ENCODE data around the gene RPA4. TPM values are rescaled to one million over a fixed set of nuclear protein-coding genes. Genes with fewer than 3 reads are reported as not detected.
"Not testable (repeated sequence)": the region's sequence is repeated elsewhere in the genome, so short reads cannot be mapped to it uniquely, and the experiment has no call there.

Gene RPA4
- total and polyA plus RNA-seq, 2 donors (not counting 1 experiment from before 2014, with no cell fraction given): 0.31 to 2.7 TPM

GRCh38 chrX:96843566-96843965, 40.1 kb upstream of the RPA4 start:
- no peaks in the 10 kb centered on the region for H3K9me3 ChIP-seq (ENCODE audit: control extremely low read depth in 1 of 3, control insufficient read depth in 2 of 3, insufficient read depth in 1 of 3, low read length in 2 of 3)
- CTCF ChIA-PET: no interaction called here
- no peak for ATAC-seq (ENCODE audit: low read depth)
- H3K4me1 Mint-ChIP-seq: no peaks in the 10 kb centered on the region
- H4K20me1 ChIP-seq (ENCODE audit: control insufficient read depth, insufficient read depth, low read length, poor library complexity, severe bottlenecking): no peaks in the 10 kb centered on the region
- H3K4me1 ChIP-seq (ENCODE audit: control insufficient read depth in 2 of 2, insufficient read depth in 2 of 2, low read length in 2 of 2): no peaks in the 10 kb centered on the region
- H3K27ac Mint-ChIP-seq: no peak overlapping the region
- POLR2A ChIA-PET: no interaction called here
- H3K9ac ChIP-seq (ENCODE audit: low read length): no peak overlapping the region
- no CpG with 5 or more reads among the region's 5 CpGs for WGBS (ENCODE audit: insufficient coverage)
- H3K4me2 ChIP-seq (replicated peaks; ENCODE audit: low read depth, low read length, poor library complexity, severe bottlenecking): no peak overlapping the region
- no peak overlapping the region for H2AFZ ChIP-seq (ENCODE audit: insufficient read depth, low read depth, low read length, poor library complexity, severe bottlenecking)
- H3K4me3 ChIP-seq (ENCODE audit: control extremely low read depth in 1 of 5, extremely low read depth in 1 of 5, insufficient read depth in 1 of 5, low read depth in 2 of 5, low read length in 4 of 5): no peak overlapping the region
- peaks cover 3% of the 10 kb centered on the region for H3K79me2 ChIP-seq (ENCODE audit: control insufficient read depth, insufficient read depth, low read length)
- no peaks in the 10 kb centered on the region for H3K27me3 ChIP-seq (replicated peaks in 1 of 4; ENCODE audit: control extremely low read depth in 1 of 4, control insufficient read depth in 3 of 4, insufficient read depth in 4 of 4, low read length in 3 of 4)
- no peaks in the 10 kb centered on the region for H3K27me3 Mint-ChIP-seq
- H3K27ac ChIP-seq (ENCODE audit: low read length in 2 of 2): no peak overlapping the region
- no peaks in the 10 kb centered on the region for H3K36me3 ChIP-seq (replicated peaks in 1 of 2; ENCODE audit: control extremely low read depth in 1 of 2, control insufficient read depth in 1 of 2, extremely low read depth in 1 of 2, insufficient read depth in 2 of 2, low read length in 1 of 2)
- no peak for DNase-seq
- H3K9me3 Mint-ChIP-seq (ENCODE audit: insufficient read depth): no peaks in the 10 kb centered on the region
- no peak overlapping the region for H3K4me3 Mint-ChIP-seq
- intact Hi-C loops (cut with micrococcal nuclease): no loop called here
- TF ChIP-seq CTCF (IDR thresholded peaks at IDR 0.05): no peak
- TF ChIP-seq EZH2 (IDR thresholded peaks at IDR 0.05; ENCODE audit: borderline replicate concordance, insufficient read depth, low read depth, low read length, poor library complexity, severe bottlenecking): no peak

GRCh38 chrX:96846841-96847240, 36.9 kb upstream of the RPA4 start:
- DNase-seq (no peak), ATAC-seq (ENCODE audit: low read depth) (no peak)
- Histone ChIP-seq H3K9ac (ENCODE audit: low read length) (no peak overlapping the region), H3K9me3 (ENCODE audit: control extremely low read depth in 1 of 3, control insufficient read depth in 2 of 3, insufficient read depth in 1 of 3, low read length in 2 of 3) (no peaks in the 10 kb centered on the region), H3K27ac (ENCODE audit: low read length in 2 of 2) (no peak overlapping the region), H3K4me3 (ENCODE audit: control extremely low read depth in 1 of 5, extremely low read depth in 1 of 5, insufficient read depth in 1 of 5, low read depth in 2 of 5, low read length in 4 of 5) (no peak overlapping the region), H3K4me1 (ENCODE audit: control insufficient read depth in 2 of 2, insufficient read depth in 2 of 2, low read length in 2 of 2) (no peaks in the 10 kb centered on the region), H4K20me1 (ENCODE audit: control insufficient read depth, insufficient read depth, low read length, poor library complexity, severe bottlenecking) (no peaks in the 10 kb centered on the region), H3K4me2 (replicated peaks; ENCODE audit: low read depth, low read length, poor library complexity, severe bottlenecking) (no peak overlapping the region), H3K27me3 (replicated peaks in 1 of 4; ENCODE audit: control extremely low read depth in 1 of 4, control insufficient read depth in 3 of 4, insufficient read depth in 4 of 4, low read length in 3 of 4) (no peaks in the 10 kb centered on the region), H2AFZ (ENCODE audit: insufficient read depth, low read depth, low read length, poor library complexity, severe bottlenecking) (no peak overlapping the region), H3K79me2 (ENCODE audit: control insufficient read depth, insufficient read depth, low read length) (no peaks in the 10 kb centered on the region), H3K36me3 (replicated peaks in 1 of 2; ENCODE audit: control extremely low read depth in 1 of 2, control insufficient read depth in 1 of 2, extremely low read depth in 1 of 2, insufficient read depth in 2 of 2, low read length in 1 of 2) (no peaks in the 10 kb centered on the region)
- H3K4me1 Mint-ChIP-seq: no peaks in the 10 kb centered on the region
- TF ChIP-seq EZH2 (IDR thresholded peaks at IDR 0.05; ENCODE audit: borderline replicate concordance, insufficient read depth, low read depth, low read length, poor library complexity, severe bottlenecking) (no peak), CTCF (IDR thresholded peaks at IDR 0.05) (no peak)
- H3K27ac Mint-ChIP-seq: no peak overlapping the region
- no CpG with 5 or more reads among the region's 1 CpG for WGBS (ENCODE audit: insufficient coverage)
- H3K4me3 Mint-ChIP-seq: no peak overlapping the region
- H3K9me3 Mint-ChIP-seq (ENCODE audit: insufficient read depth): no peaks in the 10 kb centered on the region
- intact Hi-C loops (cut with micrococcal nuclease): no loop called here
- H3K27me3 Mint-ChIP-seq: no peaks in the 10 kb centered on the region
- POLR2A ChIA-PET: no interaction called here
- CTCF ChIA-PET: no interaction called here

GRCh38 chrX:96859422-96859821, 24.3 kb upstream of the RPA4 start:
- H3K9me3 Mint-ChIP-seq (ENCODE audit: insufficient read depth): not testable (repeated sequence)

More at GRCh38 chrX:96859422-96859821, 24.3 kb upstream of the RPA4 start:
- H3K4me1 ChIP-seq (ENCODE audit: control insufficient read depth in 2 of 2, insufficient read depth in 2 of 2, low read length in 2 of 2); H3K27ac Mint-ChIP-seq; H3K27ac ChIP-seq (ENCODE audit: low read length in 2 of 2); H3K36me3 ChIP-seq (replicated peaks in 1 of 2; ENCODE audit: control extremely low read depth in 1 of 2, control insufficient read depth in 1 of 2, extremely low read depth in 1 of 2, insufficient read depth in 2 of 2, low read length in 1 of 2); intact Hi-C loops (cut with micrococcal nuclease); H2AFZ ChIP-seq (ENCODE audit: insufficient read depth, low read depth, low read length, poor library complexity, severe bottlenecking); H3K4me3 Mint-ChIP-seq; H4K20me1 ChIP-seq (ENCODE audit: control insufficient read depth, insufficient read depth, low read length, poor library complexity, severe bottlenecking); H3K9ac ChIP-seq (ENCODE audit: low read length); H3K4me2 ChIP-seq (replicated peaks; ENCODE audit: low read depth, low read length, poor library complexity, severe bottlenecking); DNase-seq; H3K4me3 ChIP-seq (ENCODE audit: control extremely low read depth in 1 of 5, extremely low read depth in 1 of 5, insufficient read depth in 1 of 5, low read depth in 2 of 5, low read length in 4 of 5); H3K9me3 ChIP-seq (ENCODE audit: control extremely low read depth in 1 of 3, control insufficient read depth in 2 of 3, insufficient read depth in 1 of 3, low read length in 2 of 3); ATAC-seq (ENCODE audit: low read depth); H3K27me3 Mint-ChIP-seq; CTCF ChIA-PET; H3K27me3 ChIP-seq (replicated peaks in 1 of 4; ENCODE audit: control extremely low read depth in 1 of 4, control insufficient read depth in 3 of 4, insufficient read depth in 4 of 4, low read length in 3 of 4); POLR2A ChIA-PET; H3K79me2 ChIP-seq (ENCODE audit: control insufficient read depth, insufficient read depth, low read length): not testable (repeated sequence)
- 100% methylated on average over 1 of the region's 4 CpGs for WGBS (ENCODE audit: insufficient coverage)
- peaks cover 17% of the 10 kb centered on the region for H3K4me1 Mint-ChIP-seq
